Smooth muscle cell (in vitro differentiated cells): ENCODE measurements around the gene PTGDS. TPM values are rescaled to one million over a fixed set of nuclear protein-coding genes. Genes with fewer than 3 reads are reported as not detected.

Source experiments
- DNase-seq: peaks from one replicate; lab custom pipeline; 2025; ENCODE audit not compliant: unreplicated experiment; lab: John Stamatoyannopoulos, UW
- H2AFZ ChIP-seq: fragments of 200-600 bp; sonication (generic); 2 replicates; pipeline ENCODE4 v1.6.0; 2016; ENCODE audit warnings: antibody characterized with exemption, low read depth, mild to moderate bottlenecking
- H3F3A ChIP-seq: fragments of 200-600 bp; sonication (generic); 2 replicates; pipeline ENCODE4 v1.6.0; 2017; ENCODE audit warnings: antibody characterized with exemption, low read depth
- H3K27ac ChIP-seq: fragments of 200-600 bp; sonication (generic); 2 replicates; pipeline ENCODE4 v1.5.1; 2016; ENCODE audit warnings: low read depth, mild to moderate bottlenecking
- H3K27me3 ChIP-seq: fragments of 200-600 bp; sonication (generic); 2 replicates; pipeline ENCODE4 v1.6.1; 2016; ENCODE audit warnings: low read depth, mild to moderate bottlenecking
- H3K36me3 ChIP-seq: fragments of 200-600 bp; sonication (generic); 2 replicates; pipeline ENCODE4 v1.5.1; 2016; ENCODE audit warnings: low read depth
- H3K4me1 ChIP-seq: fragments of 200-600 bp; sonication (generic); 2 replicates; pipeline ENCODE4 v1.5.1; 2016; ENCODE audit warnings: low read depth
- H3K4me2 ChIP-seq: fragments of 200-600 bp; sonication (generic); 2 replicates; pipeline ENCODE4 v1.6.0; 2016; ENCODE audit warnings: mild to moderate bottlenecking
- H3K4me3 ChIP-seq: fragments of 200-600 bp; sonication (generic); 2 replicates; pipeline ENCODE4 v1.5.1; 2016; ENCODE audit warnings: mild to moderate bottlenecking
- H3K79me2 ChIP-seq: fragments of 200-600 bp; sonication (generic); 2 replicates; pipeline ENCODE4 v1.6.0; 2016; ENCODE audit warnings: low read depth, mild to moderate bottlenecking
- H3K9ac ChIP-seq: fragments of 200-600 bp; sonication (generic); 2 replicates; pipeline ENCODE4 v1.6.0; 2016; ENCODE audit warnings: low read depth
- H3K9me3 ChIP-seq: fragments of 200-600 bp; sonication (generic); replicated peaks from 2 replicates; pipeline ENCODE4 v1.5.1; 2016; ENCODE audit warnings: low read depth
- H4K20me1 ChIP-seq: fragments of 200-600 bp; sonication (generic); 2 replicates; pipeline ENCODE4 v1.6.0; 2016; ENCODE audit warnings: low read depth
- WGBS: methylation state at CpG from one replicate; pipeline ENCODE4 v1.1.7; 2016; ENCODE audit warnings: low lambda C conversion rate; 5-methylcytosine and 5-hydroxymethylcytosine counted together
- polyA plus RNA-seq: library from polyadenylated mRNA; unstranded; fragments of >200 nt; fragmentation: Nextera tagmentation; extraction: Ambion mirVana; gene quantifications from 2 replicates; pipeline ENCODE4 v1.2.1, GENCODE V29; 2016
- total RNA-seq: library from RNA; depleted of rRNA; stranded (reverse); fragments of >200 nt; gene quantifications from 2 replicates; pipeline ENCODE4 v1.2.3, GENCODE V29; 2014
- TF ChIP-seq, protein P1 (sequence below): fragments of 200-600 bp; sonication (generic); IDR thresholded peaks from 2 replicates; pipeline ENCODE4 v1.5.1; 2017; ENCODE audit warnings: borderline replicate concordance, mild to moderate bottlenecking, antibody characterized with exemption; ENCODE audit not compliant: insufficient read depth, poor library complexity, severe bottlenecking

PTGDS gene
- total and polyA plus RNA-seq, 2 experiments from 2014 or later: 119 to 611 TPM

DNA sequence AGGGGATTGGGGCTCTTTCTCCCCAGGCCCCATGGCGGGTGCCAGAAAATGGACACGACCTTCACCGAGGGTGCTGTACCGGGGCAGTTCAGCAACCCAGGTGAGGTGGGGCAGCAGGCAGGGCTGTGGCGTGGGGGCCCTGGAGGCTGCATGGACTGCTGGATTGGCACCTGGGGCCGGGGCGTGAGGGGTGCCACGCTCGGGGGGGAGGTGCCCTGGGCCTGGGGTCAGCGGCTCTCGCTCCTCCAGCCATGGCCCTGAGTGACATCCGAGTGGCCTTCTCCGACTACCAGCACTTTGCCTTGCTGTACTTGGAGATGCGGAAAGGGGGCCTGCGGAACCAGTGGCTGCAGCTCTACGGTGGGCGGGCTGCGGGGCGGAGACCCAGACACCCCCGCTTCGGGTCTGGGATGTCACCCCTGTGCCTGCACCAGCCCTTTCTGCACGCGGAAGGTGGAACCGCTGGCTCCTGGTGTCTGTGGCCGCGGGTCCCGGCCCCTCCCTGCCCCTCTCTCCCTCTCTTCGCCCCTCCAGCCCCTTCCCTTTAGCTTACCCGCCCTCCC lies 7.2 kb downstream of the PTGDS start:
- H3K9ac ChIP-seq: no peak overlapping the region
- no peaks in the 10 kb centered on the region for H3K4me1 ChIP-seq
- H3K27ac ChIP-seq: no peak overlapping the region
- no peaks in the 10 kb centered on the region for H3K36me3 ChIP-seq
- peaks cover 29% of the 10 kb centered on the region for H3K27me3 ChIP-seq
- H3K9me3 ChIP-seq: no peaks in the 10 kb centered on the region
- H3K4me2 ChIP-seq: peak overlapping the region; percentile 61
- H3K4me3 ChIP-seq: no peak overlapping the region
- H2AFZ ChIP-seq: no peak overlapping the region
- H4K20me1 ChIP-seq: peaks cover 2% of the 10 kb centered on the region
- DNase-seq: no peak
- H3K79me2 ChIP-seq: no peaks in the 10 kb centered on the region
- TF ChIP-seq, protein P1, sequence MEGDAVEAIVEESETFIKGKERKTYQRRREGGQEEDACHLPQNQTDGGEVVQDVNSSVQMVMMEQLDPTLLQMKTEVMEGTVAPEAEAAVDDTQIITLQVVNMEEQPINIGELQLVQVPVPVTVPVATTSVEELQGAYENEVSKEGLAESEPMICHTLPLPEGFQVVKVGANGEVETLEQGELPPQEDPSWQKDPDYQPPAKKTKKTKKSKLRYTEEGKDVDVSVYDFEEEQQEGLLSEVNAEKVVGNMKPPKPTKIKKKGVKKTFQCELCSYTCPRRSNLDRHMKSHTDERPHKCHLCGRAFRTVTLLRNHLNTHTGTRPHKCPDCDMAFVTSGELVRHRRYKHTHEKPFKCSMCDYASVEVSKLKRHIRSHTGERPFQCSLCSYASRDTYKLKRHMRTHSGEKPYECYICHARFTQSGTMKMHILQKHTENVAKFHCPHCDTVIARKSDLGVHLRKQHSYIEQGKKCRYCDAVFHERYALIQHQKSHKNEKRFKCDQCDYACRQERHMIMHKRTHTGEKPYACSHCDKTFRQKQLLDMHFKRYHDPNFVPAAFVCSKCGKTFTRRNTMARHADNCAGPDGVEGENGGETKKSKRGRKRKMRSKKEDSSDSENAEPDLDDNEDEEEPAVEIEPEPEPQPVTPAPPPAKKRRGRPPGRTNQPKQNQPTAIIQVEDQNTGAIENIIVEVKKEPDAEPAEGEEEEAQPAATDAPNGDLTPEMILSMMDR: no peak
- WGBS: 85% methylated on average over 18 of the region's 29 CpGs
- no peaks in the 10 kb centered on the region for H3F3A ChIP-seq

DNA sequence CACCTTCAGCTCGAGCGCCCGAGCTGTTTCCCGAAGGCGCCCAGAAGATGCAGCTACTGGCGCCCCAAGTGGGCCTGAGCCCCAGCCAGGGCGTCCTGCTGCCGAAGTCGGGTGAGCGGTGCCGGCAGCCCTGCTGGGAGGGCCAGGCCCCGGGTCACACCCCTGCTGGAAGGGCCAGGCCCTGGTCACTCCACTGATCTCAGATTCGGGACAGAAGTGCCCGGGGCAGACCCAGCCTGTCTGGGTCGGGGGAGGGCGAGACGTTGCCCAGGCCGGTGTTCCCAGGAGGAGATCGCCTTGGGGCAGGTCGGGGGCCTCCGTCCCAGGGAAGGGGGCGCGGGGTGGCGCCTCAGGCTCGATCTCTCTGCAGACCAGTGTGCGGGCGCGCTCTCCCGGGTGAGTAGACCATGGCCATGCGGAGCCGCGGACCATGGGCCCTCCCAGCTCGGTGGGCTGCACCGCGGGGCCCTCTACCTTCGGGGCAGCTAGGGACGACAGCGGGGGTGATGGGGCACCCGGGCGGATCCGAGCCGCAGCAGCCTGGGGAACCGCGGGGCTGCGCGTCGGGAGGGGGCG lies 7.8 kb downstream of the PTGDS start:
- WGBS: 25% methylated on average over 18 of the region's 48 CpGs
- Histone ChIP-seq H2AFZ (no peak overlapping the region), H3K36me3 (no peaks in the 10 kb centered on the region), H3K27ac (no peak overlapping the region), H3K4me2 (peak overlapping the region; percentile 61), H3K4me1 (no peaks in the 10 kb centered on the region), H3K9me3 (no peaks in the 10 kb centered on the region), H3K9ac (no peak overlapping the region), H3K79me2 (no peaks in the 10 kb centered on the region), H4K20me1 (no peaks in the 10 kb centered on the region), H3F3A (no peaks in the 10 kb centered on the region), H3K27me3 (peaks cover 29% of the 10 kb centered on the region), H3K4me3 (peak overlapping the region; percentile 7)
- TF ChIP-seq, protein P1: no peak
- DNase-seq: no peak

DNA sequence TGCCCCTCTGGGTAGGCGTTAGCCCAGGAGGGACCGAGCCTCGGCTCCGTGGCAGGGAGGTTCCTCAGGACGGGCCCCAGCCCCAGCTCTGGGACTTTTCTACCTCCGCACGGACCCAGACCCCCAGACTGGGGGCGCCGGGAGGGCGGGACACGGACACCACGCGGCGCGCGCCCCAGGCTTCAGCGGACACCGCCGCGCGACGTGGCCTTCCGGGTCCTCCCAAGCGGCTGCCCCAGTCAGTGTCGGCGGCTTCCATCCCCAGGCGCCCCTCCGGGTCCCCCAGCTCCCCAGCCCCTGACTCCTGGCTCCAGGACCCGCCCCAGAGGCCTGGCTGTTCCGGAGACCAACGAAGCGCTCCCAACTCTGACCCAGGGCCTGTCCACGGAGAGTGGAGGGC lies 8.5 kb downstream of the PTGDS start:
- Histone ChIP-seq H2AFZ (no peak overlapping the region), H3K9ac (no peak overlapping the region), H3K27me3 (peaks cover 29% of the 10 kb centered on the region), H3K4me3 (no peak overlapping the region), H3K9me3 (no peaks in the 10 kb centered on the region), H4K20me1 (no peaks in the 10 kb centered on the region), H3K4me2 (peak overlapping the region; percentile 61), H3K4me1 (no peaks in the 10 kb centered on the region), H3K79me2 (no peaks in the 10 kb centered on the region), H3K36me3 (no peaks in the 10 kb centered on the region), H3K27ac (no peak overlapping the region), H3F3A (no peaks in the 10 kb centered on the region)
- WGBS: 64% methylated on average over 5 of the region's 33 CpGs
- no peak for DNase-seq
- TF ChIP-seq, protein P1: no peak

DNA sequence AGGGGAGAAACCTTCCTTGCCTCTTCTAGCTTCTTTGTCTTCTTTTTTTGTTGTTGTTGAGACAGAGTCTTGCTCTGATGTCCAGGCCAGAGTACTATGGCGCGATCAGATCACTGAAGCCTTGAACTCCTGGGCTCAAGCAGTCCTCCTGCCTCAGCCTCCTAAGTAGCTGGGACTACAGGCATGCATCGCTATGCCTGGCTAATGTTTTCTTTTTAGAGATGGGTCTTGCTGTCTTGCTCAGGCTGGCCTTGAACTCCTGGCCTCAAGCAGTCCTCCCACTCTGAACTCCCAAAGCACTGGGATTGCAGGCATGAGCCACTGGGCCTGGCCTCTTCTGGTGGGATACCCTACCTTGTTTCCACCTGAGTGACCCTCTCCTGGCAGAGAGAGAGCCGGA lies 11.6 kb downstream of the PTGDS start:
- Histone ChIP-seq H3F3A (peaks cover 3% of the 10 kb centered on the region), H3K4me1 (peaks cover 6% of the 10 kb centered on the region), H3K9ac (no peak overlapping the region), H4K20me1 (no peaks in the 10 kb centered on the region), H3K9me3 (no peaks in the 10 kb centered on the region), H3K4me2 (no peak overlapping the region), H3K4me3 (no peak overlapping the region), H3K27me3 (peaks cover 27% of the 10 kb centered on the region), H3K27ac (no peak overlapping the region), H2AFZ (no peak overlapping the region), H3K36me3 (no peaks in the 10 kb centered on the region), H3K79me2 (no peaks in the 10 kb centered on the region)
- TF ChIP-seq, protein P1: no peak
- 99% methylated on average over 4 of the region's 4 CpGs for WGBS
- DNase-seq: no peak
